HG03575 (cell line): ENCODE data around the gene FOXP3.

Experiments
- ATAC-seq: cut with Tn5 transposase; IDR thresholded peaks from one replicate; pipeline ENCODE4 v1.9.1; 2021; ENCODE audit not compliant: unreplicated experiment, insufficient number of reproducible peaks, low FRiP score; ENCODE audit errors: extremely low read depth

Gene FOXP3

GRCh38 chrX:49256268-49256995 lies 8.1 kb downstream of the FOXP3 start:
- ATAC-seq: no peak

- ATAC-seq: no peak
Observed at GRCh38 chrX:49254639-49255038, 9.9 kb downstream of the FOXP3 start.

GRCh38 chrX:49251325-49251724 lies 13.2 kb downstream of the FOXP3 start:
- ATAC-seq: no peak

- no peak for ATAC-seq
Observed at GRCh38 chrX:49250578-49250977, 13.9 kb downstream of the FOXP3 start.

GRCh38 chrX:49250066-49250465 lies 14.4 kb downstream of the FOXP3 start:
- ATAC-seq: no peak

GRCh38 chrX:49249616-49250015 lies 14.9 kb downstream of the FOXP3 start:
- no peak for ATAC-seq

GRCh38 chrX:49249071-49249470 lies 15.4 kb downstream of the FOXP3 start:
- ATAC-seq: no peak

- ATAC-seq: no peak
Observed at GRCh38 chrX:49247916-49248811, 16.3 kb downstream of the FOXP3 start.

GRCh38 chrX:49247346-49247745 lies 17.2 kb downstream of the FOXP3 start:
- no peak for ATAC-seq

- no peak for ATAC-seq
Observed at GRCh38 chrX:49246541-49246940, 18.0 kb downstream of the FOXP3 start.

GRCh38 chrX:49244207-49244606 lies 20.3 kb downstream of the FOXP3 start:
- ATAC-seq: no peak

- ATAC-seq: no peak
Observed at GRCh38 chrX:49243166-49243565, 21.3 kb downstream of the FOXP3 start.

GRCh38 chrX:49242545-49243066 lies 21.9 kb downstream of the FOXP3 start:
- ATAC-seq: no peak

GRCh38 chrX:49238735-49239134 lies 25.8 kb downstream of the FOXP3 start:
- ATAC-seq: no peak

- ATAC-seq: no peak
Observed at GRCh38 chrX:49237060-49237459, 27.4 kb downstream of the FOXP3 start.

- no peak for ATAC-seq
Observed at GRCh38 chrX:49233887-49234555, 30.5 kb downstream of the FOXP3 start.

GRCh38 chrX:49233176-49233575 lies 31.3 kb downstream of the FOXP3 start, which contains the start of gene CACNA1F:
Gene CACNA1F, minus strand, starts transcription at chrX:49233340. Its CDS starts 31 bp downstream, at chrX:49233309.
- no peak for ATAC-seq

- ATAC-seq: no peak
Observed at GRCh38 chrX:49232525-49232924, 32.0 kb downstream of the FOXP3 start.

- no peak for ATAC-seq
Observed at GRCh38 chrX:49231333-49232000, 33.0 kb downstream of the FOXP3 start.
